Activated gamma-delta T cell treated with Interleukin-2 at 50 U/mL for 16 hours (primary cell): ENCODE results near the gene LILRB3.
"Not testable (repeated sequence)": the region's sequence is repeated elsewhere in the genome, so short reads cannot be mapped to it uniquely, and the experiment has no call there.

Experiments
- DNase-seq: peaks from one replicate; pipeline ENCODE4 v3.0.0-alpha.2; 2020

The LILRB3 gene

GRCh38 chr19:54242234-54242633 is 19.4 kb upstream of the LILRB3 start:
- DNase-seq: not testable (repeated sequence)

GRCh38 chr19:54240372-54241336 is 17.8 kb upstream of the LILRB3 start:
- not testable (repeated sequence) for DNase-seq

GRCh38 chr19:54239491-54240371 is 16.9 kb upstream of the LILRB3 start:
- not testable (repeated sequence) for DNase-seq

- DNase-seq: no peak
Observed at GRCh38 chr19:54233941-54234340, 11.1 kb upstream of the LILRB3 start.

GRCh38 chr19:54231077-54231931 is 8.5 kb upstream of the LILRB3 start:
- peak; percentile 89 for DNase-seq

- DNase-seq: no peak
Observed at GRCh38 chr19:54230031-54230430, 7.2 kb upstream of the LILRB3 start.

GRCh38 chr19:54229146-54229545 is 6.3 kb upstream of the LILRB3 start:
- DNase-seq: no peak

GRCh38 chr19:54224619-54225018 is 1.8 kb upstream of the LILRB3 start:
- not testable (repeated sequence) for DNase-seq

- DNase-seq: not testable (repeated sequence)
Observed at GRCh38 chr19:54223937-54224281, 1.1 kb upstream of the LILRB3 start.

GRCh38 chr19:54223277-54223936 is 600 bp upstream of the LILRB3 start:
- not testable (repeated sequence) for DNase-seq

- DNase-seq: not testable (repeated sequence)
Observed at GRCh38 chr19:54221947-54222346, 860 bp downstream of the LILRB3 start.

- DNase-seq: not testable (repeated sequence)
Observed at GRCh38 chr19:54219702-54220101, 3.1 kb downstream of the LILRB3 start.

- DNase-seq: no peak
Observed at GRCh38 chr19:54218960-54219661, 3.7 kb downstream of the LILRB3 start.

GRCh38 chr19:54218259-54218658 is 4.5 kb downstream of the LILRB3 start:
- DNase-seq: no peak

- DNase-seq: not testable (repeated sequence)
Observed at GRCh38 chr19:54217517-54218247, 5.1 kb downstream of the LILRB3 start.

- DNase-seq: no peak
Observed at GRCh38 chr19:54216869-54217268, 5.9 kb downstream of the LILRB3 start.

- not testable (repeated sequence) for DNase-seq
Observed at GRCh38 chr19:54214734-54215133, 8.1 kb downstream of the LILRB3 start.

- DNase-seq: not testable (repeated sequence)
Observed at GRCh38 chr19:54214217-54214616, 8.6 kb downstream of the LILRB3 start.

- DNase-seq: no peak
Observed at GRCh38 chr19:54211235-54211634, 11.6 kb downstream of the LILRB3 start.

GRCh38 chr19:54209811-54210494 is 12.9 kb downstream of the LILRB3 start:
- no peak for DNase-seq
